BJ (cell line): Measurements from ENCODE around the gene SPEG. TPM values are rescaled to one million over a fixed set of nuclear protein-coding genes. Genes with fewer than 3 reads are reported as not detected.

ENCODE experiments used
- CTCF ChIA-PET: fragments of 350-600 bp; formaldehyde crosslinking; extraction: SDS; loops from one replicate; lab custom pipeline; 2021; ENCODE audit warnings: antibody characterized with exemption, inconsistent platforms; lab: Yijun Ruan, JAX
- POLR2A ChIA-PET: fragments of 300-600 bp; sonication (Branson Sonifier 250); formaldehyde crosslinking; extraction: SDS; loops from one replicate; lab custom pipeline; 2021; ENCODE audit warnings: antibody characterized with exemption; lab: Charles Lee
- DNase-seq: peaks from one replicate; pipeline ENCODE4 v3.0.0-alpha.2; 2011; ENCODE audit warnings: low read depth
- H3K27me3 ChIP-seq: 2 replicates; pipeline ENCODE4 v1.6.0; 2011; ENCODE audit warnings: low read length; ENCODE audit not compliant: control insufficient read depth, insufficient read depth
- H3K36me3 ChIP-seq: 2 replicates; pipeline ENCODE4 v1.5.1; 2011; ENCODE audit warnings: low read length; ENCODE audit not compliant: control insufficient read depth, insufficient read depth
- H3K4me3 ChIP-seq: 2 replicates; pipeline ENCODE4 v1.5.1; 2011; ENCODE audit warnings: low read depth, mild to moderate bottlenecking, control low read depth, low read length
- polyA plus RNA-seq: library from polyadenylated mRNA; depleted of rRNA; stranded (reverse); fragments of >200 nt; gene quantifications from 2 replicates; pipeline ENCODE4 v1.2.3, GENCODE V29; 2011
- TF ChIP-seq, protein P1 (sequence below): IDR thresholded peaks from 2 replicates; pipeline ENCODE4 v1.5.1; 2011; ENCODE audit warnings: low read depth, mild to moderate bottlenecking, control low read depth, inconsistent platforms, low read length, moderate library complexity; ENCODE audit not compliant: insufficient read depth

SPEG gene
- polyA plus RNA-seq, 1 experiment, result 69.9 TPM

GRCh38 chr2:219395609-219396008, 39.0 kb upstream of the SPEG start:
- ChIA-PET POLR2A (no interaction called here), CTCF (interaction anchor here (1.0 to 2.5 kb wide), 5 partner anchors 64 to 165 kb away, joined by 3 to 7 read pairs (median 5); partner anchors contain the start of gene GMPPA)
- no peak for DNase-seq

GRCh38 chr2:219396863-219397457, 37.7 kb upstream of the SPEG start:
- TF ChIP-seq, protein P1, sequence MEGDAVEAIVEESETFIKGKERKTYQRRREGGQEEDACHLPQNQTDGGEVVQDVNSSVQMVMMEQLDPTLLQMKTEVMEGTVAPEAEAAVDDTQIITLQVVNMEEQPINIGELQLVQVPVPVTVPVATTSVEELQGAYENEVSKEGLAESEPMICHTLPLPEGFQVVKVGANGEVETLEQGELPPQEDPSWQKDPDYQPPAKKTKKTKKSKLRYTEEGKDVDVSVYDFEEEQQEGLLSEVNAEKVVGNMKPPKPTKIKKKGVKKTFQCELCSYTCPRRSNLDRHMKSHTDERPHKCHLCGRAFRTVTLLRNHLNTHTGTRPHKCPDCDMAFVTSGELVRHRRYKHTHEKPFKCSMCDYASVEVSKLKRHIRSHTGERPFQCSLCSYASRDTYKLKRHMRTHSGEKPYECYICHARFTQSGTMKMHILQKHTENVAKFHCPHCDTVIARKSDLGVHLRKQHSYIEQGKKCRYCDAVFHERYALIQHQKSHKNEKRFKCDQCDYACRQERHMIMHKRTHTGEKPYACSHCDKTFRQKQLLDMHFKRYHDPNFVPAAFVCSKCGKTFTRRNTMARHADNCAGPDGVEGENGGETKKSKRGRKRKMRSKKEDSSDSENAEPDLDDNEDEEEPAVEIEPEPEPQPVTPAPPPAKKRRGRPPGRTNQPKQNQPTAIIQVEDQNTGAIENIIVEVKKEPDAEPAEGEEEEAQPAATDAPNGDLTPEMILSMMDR, result no peak
- ChIA-PET CTCF (interaction anchor here (1.0 to 2.5 kb wide), 4 partner anchors 81 to 163 kb away, joined by 3 to 6 read pairs (median 4); partner anchors contain the start of gene GMPPA), POLR2A (no interaction called here)
- no peak overlapping the region for H3K4me3 ChIP-seq
- H3K27me3 ChIP-seq, result no peaks in the 10 kb centered on the region
- no peak for DNase-seq
- H3K36me3 ChIP-seq, result no peaks in the 10 kb centered on the region

More at GRCh38 chr2:219395609-219396008, 39.0 kb upstream of the SPEG start:
- Histone ChIP-seq H3K27me3 (no peaks in the 10 kb centered on the region), H3K4me3 (no peak overlapping the region), H3K36me3 (no peaks in the 10 kb centered on the region)
- TF ChIP-seq, protein P1, result no peak

DNA sequence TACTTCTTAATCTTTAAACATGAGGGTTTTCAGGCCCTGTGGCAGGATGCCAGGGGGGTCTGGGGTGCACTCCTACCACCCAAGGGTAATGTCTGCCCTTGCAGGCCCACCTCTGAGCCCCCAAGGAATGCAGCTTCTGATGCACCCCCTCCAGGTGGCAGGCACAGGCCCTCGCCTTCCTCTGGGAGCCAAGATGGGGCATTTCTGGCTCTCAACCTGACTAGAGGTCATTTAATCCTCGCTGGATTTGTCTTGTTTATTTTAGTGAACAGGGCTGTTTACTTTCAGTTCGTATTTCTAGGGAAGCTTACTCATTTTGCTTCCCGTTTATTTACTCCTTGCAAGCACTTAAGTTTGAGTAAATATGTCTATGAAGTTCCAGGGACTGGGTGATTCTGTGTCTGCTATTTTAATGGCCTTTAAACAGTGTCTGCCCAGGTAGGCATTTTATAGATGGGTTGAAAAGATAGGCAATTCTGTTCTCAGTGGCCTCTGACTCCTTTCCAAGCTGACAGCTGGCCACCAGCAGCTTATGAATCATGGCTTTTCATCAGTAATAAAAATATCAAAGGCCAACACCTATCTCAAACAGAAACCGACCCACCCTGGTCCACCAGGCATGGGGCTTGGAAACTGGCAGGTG, 35.8 kb upstream of the SPEG start:
- Histone ChIP-seq H3K36me3 (no peaks in the 10 kb centered on the region), H3K4me3 (no peak overlapping the region), H3K27me3 (no peaks in the 10 kb centered on the region)
- TF ChIP-seq, protein P1, result no peak
- DNase-seq, result no peak
- POLR2A ChIA-PET, result interaction anchor here (0.8 kb wide), 1 partner anchor 131 kb away, joined by 3 read pairs; no protein-coding TSS in a partner anchor
- CTCF ChIA-PET, result interaction anchor here (1.1 to 2.3 kb wide), 4 partner anchors 11 to 131 kb away, joined by 3 to 12 read pairs (median 4); partner anchors contain the start of gene DNPEP

GRCh38 chr2:219399716-219400478, 34.7 kb upstream of the SPEG start:
- Histone ChIP-seq H3K36me3 (no peaks in the 10 kb centered on the region), H3K4me3 (no peak overlapping the region), H3K27me3 (no peaks in the 10 kb centered on the region)
- ChIA-PET CTCF (interaction anchor here (1.2 to 7.3 kb wide), 5 partner anchors 10 to 130 kb away, joined by 3 to 291 read pairs (median 12); partner anchors contain the start of gene DNPEP), POLR2A (no interaction called here)
- TF ChIP-seq, protein P1, result no peak
- no peak for DNase-seq
